ENCODE results near the gene LRRC45. TPM values are rescaled to one million over a fixed set of nuclear protein-coding genes. Genes with fewer than 3 reads are reported as not detected.
A peak's percentile ranks its signal among the peaks of the same experiment; 100 is the strongest.

Gene LRRC45
- total RNA-seq, 1 experiment from 2014 or later: 38.1 TPM

DNA sequence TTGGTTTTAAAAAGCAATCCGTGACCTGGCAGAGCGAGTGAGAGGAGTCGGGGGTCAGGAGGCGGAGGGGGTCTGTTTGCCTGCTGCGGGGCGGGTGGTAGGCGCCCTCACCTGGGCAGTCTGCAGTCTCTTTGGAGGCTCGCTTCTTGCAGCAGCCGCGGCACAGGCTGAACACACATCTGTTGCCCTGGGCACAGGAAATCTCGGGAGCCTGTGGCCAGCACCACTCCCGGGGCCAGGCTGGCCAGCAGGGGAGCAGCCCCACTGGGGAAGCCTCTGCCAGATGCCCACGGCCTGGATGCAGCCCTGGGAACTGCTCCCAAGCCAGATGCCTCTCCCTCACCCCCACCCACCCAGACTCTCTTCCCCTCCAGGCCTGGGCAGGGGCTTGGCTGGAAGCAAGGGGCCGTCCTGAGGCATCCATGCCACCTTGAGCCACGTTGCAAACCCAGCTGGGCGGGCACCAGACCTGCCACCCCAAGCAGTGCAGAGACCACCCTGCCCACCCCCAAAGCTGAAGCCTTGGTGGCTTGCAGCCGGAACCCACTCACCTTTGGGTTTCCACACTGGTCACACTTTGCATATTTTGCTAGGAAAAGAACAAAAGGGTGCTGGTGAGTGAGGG, 35.2 kb downstream of the LRRC45 start:
- Mint-ChIP-seq H3K9me3 (no peaks in the 10 kb centered on the region), H3K36me3 (peaks cover 8% of the 10 kb centered on the region; the same call in 1 of the 2 replicates), H3K4me3 (no peak overlapping the region), H3K27me3 (ENCODE audit: low read depth) (no peaks in the 10 kb centered on the region), H3K4me1 (no peaks in the 10 kb centered on the region), H3K27ac (no peak overlapping the region)
- DNase-seq (ENCODE audit: low spot score): no peak
- ATAC-seq: peak; percentile 33; the same call in 1 of the 2 replicates
- POLR2A ChIA-PET: interaction anchor here (1.5 kb wide), 1 partner anchor 28 kb away, joined by 4 read pairs; no protein-coding TSS in a partner anchor
- CTCF ChIA-PET: interaction anchor here (2.9 kb wide), 1 partner anchor 21 kb away, joined by 11 read pairs; the partner anchor contains the start of gene DCXR
- TF ChIP-seq, protein P1, sequence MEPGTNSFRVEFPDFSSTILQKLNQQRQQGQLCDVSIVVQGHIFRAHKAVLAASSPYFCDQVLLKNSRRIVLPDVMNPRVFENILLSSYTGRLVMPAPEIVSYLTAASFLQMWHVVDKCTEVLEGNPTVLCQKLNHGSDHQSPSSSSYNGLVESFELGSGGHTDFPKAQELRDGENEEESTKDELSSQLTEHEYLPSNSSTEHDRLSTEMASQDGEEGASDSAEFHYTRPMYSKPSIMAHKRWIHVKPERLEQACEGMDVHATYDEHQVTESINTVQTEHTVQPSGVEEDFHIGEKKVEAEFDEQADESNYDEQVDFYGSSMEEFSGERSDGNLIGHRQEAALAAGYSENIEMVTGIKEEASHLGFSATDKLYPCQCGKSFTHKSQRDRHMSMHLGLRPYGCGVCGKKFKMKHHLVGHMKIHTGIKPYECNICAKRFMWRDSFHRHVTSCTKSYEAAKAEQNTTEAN (CRISPR knock-in tag; IDR thresholded peaks at IDR 0.05): no peak
- TF ChIP-seq CREB1 (CRISPR knock-in tag; IDR thresholded peaks at IDR 0.05) (no peak), GTF2I (CRISPR knock-in tag; conservative IDR thresholded peaks at IDR 0.05) (no peak), ATF3 (CRISPR knock-in tag; conservative IDR thresholded peaks at IDR 0.05) (no peak), HMGA2 (CRISPR knock-in tag; IDR thresholded peaks at IDR 0.05) (no peak), ZBTB21 (CRISPR knock-in tag; IDR thresholded peaks at IDR 0.05; ENCODE audit: borderline replicate concordance) (no peak), NR1H2 (CRISPR knock-in tag; IDR thresholded peaks at IDR 0.05) (no peak), JUN (CRISPR knock-in tag; IDR thresholded peaks at IDR 0.05) (no peak), ZNF219 (CRISPR knock-in tag; IDR thresholded peaks at IDR 0.05; ENCODE audit: borderline replicate concordance) (no peak)

- Mint-ChIP-seq H3K27ac (no peak overlapping the region), H3K27me3 (ENCODE audit: low read depth) (no peaks in the 10 kb centered on the region), H3K9me3 (no peaks in the 10 kb centered on the region), H3K4me1 (no peaks in the 10 kb centered on the region), H3K4me3 (no peak overlapping the region), H3K36me3 (peaks cover 8% of the 10 kb centered on the region; the same call in 1 of the 2 replicates)
- DNase-seq (ENCODE audit: low spot score): no peak
- TF ChIP-seq ZNF425 (CRISPR knock-in tag; conservative IDR thresholded peaks at IDR 0.05): no peak
- TF ChIP-seq SMAD4 (CRISPR knock-in tag; IDR thresholded peaks at IDR 0.05): no peak
- no peak for TF ChIP-seq GTF2I (CRISPR knock-in tag; conservative IDR thresholded peaks at IDR 0.05)
- TF ChIP-seq ETV6 (CRISPR knock-in tag; IDR thresholded peaks at IDR 0.05): no peak
- TF ChIP-seq, protein P2, sequence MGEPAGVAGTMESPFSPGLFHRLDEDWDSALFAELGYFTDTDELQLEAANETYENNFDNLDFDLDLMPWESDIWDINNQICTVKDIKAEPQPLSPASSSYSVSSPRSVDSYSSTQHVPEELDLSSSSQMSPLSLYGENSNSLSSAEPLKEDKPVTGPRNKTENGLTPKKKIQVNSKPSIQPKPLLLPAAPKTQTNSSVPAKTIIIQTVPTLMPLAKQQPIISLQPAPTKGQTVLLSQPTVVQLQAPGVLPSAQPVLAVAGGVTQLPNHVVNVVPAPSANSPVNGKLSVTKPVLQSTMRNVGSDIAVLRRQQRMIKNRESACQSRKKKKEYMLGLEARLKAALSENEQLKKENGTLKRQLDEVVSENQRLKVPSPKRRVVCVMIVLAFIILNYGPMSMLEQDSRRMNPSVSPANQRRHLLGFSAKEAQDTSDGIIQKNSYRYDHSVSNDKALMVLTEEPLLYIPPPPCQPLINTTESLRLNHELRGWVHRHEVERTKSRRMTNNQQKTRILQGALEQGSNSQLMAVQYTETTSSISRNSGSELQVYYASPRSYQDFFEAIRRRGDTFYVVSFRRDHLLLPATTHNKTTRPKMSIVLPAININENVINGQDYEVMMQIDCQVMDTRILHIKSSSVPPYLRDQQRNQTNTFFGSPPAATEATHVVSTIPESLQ (CRISPR knock-in tag; IDR thresholded peaks at IDR 0.05): no peak
- no peak for TF ChIP-seq ZNF263 (CRISPR knock-in tag; IDR thresholded peaks at IDR 0.05; ENCODE audit: low read depth)
- no peak for TF ChIP-seq HMGXB4 (CRISPR knock-in tag; IDR thresholded peaks at IDR 0.05)
- no peak for TF ChIP-seq NR3C1 (CRISPR knock-in tag; conservative IDR thresholded peaks at IDR 0.05; ENCODE audit: low read depth)
- TF ChIP-seq NR1H2 (CRISPR knock-in tag; IDR thresholded peaks at IDR 0.05): no peak
- TF ChIP-seq, protein P3, sequence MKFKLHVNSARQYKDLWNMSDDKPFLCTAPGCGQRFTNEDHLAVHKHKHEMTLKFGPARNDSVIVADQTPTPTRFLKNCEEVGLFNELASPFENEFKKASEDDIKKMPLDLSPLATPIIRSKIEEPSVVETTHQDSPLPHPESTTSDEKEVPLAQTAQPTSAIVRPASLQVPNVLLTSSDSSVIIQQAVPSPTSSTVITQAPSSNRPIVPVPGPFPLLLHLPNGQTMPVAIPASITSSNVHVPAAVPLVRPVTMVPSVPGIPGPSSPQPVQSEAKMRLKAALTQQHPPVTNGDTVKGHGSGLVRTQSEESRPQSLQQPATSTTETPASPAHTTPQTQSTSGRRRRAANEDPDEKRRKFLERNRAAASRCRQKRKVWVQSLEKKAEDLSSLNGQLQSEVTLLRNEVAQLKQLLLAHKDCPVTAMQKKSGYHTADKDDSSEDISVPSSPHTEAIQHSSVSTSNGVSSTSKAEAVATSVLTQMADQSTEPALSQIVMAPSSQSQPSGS (CRISPR knock-in tag; IDR thresholded peaks at IDR 0.05; ENCODE audit: borderline replicate concordance, low read depth): no peak
- no peak for TF ChIP-seq AR (CRISPR knock-in tag; IDR thresholded peaks at IDR 0.05)
- CTCF ChIA-PET: no interaction called here
- ATAC-seq: no peak
- POLR2A ChIA-PET: interaction anchor here (1.5 kb wide), 1 partner anchor 28 kb away, joined by 4 read pairs; no protein-coding TSS in a partner anchor
Observed at GRCh38 chr17:82058855-82059249, 35.7 kb downstream of the LRRC45 start.

All from WTC11 (cell line).